GM18951 (cell line): ENCODE results near the gene RPGRIP1.
"Not testable (repeated sequence)": the region's sequence is repeated elsewhere in the genome, so short reads cannot be mapped to it uniquely, and the experiment has no call there.

Experiments used
- POLR2A ChIP-seq: IDR thresholded peaks from 4 replicates; pipeline ENCODE4 v1.6.1; 2011; ENCODE audit warnings: mild to moderate bottlenecking; ENCODE audit not compliant: insufficient read length, insufficient read depth; ENCODE audit errors: extremely low read depth
- in situ Hi-C: fragments of 300-500 bp; cut with MboI; formaldehyde crosslinking; loops from one replicate; pipeline ENCODE4 v1.12.0; 2022; ENCODE audit warnings: low sequenced_read_pairs, mixed read lengths, inconsistent platforms; ENCODE audit not compliant: unreplicated experiment

The RPGRIP1 gene

DNA sequence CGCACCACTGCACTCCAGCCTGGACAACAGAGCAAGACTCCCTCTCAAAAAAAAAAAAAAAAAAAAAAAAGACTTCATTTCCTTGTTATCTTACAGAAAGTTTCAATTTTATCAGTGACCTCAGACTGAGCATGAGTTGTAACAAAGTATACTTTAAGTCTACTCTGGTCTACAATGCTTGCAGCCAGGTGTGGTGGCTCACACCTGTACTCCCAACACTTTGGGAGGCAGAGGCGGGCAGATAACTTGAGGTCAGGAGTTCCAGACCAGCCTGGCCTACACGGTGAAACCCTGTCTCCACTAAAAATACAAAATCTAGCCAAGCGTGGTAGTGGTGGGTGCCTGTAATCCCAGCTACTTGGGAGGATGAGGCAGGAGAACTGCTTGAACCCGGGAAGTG is 28.7 kb upstream of the RPGRIP1 start:
- peak; percentile 12 for TF ChIP-seq POLR2A
- in situ Hi-C loops, result no loop called here

DNA sequence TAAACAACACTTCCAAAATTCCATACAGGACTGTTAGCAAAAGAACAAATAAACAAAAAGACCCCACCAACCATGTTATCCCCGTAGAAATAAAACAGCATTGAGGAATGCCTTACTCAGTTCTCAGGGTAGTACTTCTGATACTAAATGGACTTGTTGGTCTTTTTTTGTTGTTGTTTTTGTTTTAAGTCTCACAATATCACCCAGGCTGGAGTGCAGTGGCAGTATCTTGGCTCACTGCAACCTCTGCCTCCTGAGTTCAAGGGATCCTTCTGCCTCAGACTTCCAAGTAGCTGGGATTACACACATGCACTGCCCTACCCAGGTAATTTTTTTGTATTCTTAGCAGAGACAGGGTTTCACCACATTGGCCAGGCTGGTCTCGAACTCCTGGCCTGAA is 27.7 kb upstream of the RPGRIP1 start:
- TF ChIP-seq POLR2A, result no peak
- in situ Hi-C loops, result no loop called here

GRCh38 chr14:21255385-21256101 is 24.3 kb upstream of the RPGRIP1 start:
- in situ Hi-C loops, result no loop called here
- TF ChIP-seq POLR2A, result no peak

GRCh38 chr14:21256102-21256447 is 23.8 kb upstream of the RPGRIP1 start:
- in situ Hi-C loops, result not testable (repeated sequence)

GRCh38 chr14:21256539-21257393 is 23.1 kb upstream of the RPGRIP1 start:
- in situ Hi-C loops, result no loop called here
- TF ChIP-seq POLR2A, result no peak

GRCh38 chr14:21257394-21257909 is 22.4 kb upstream of the RPGRIP1 start:
- in situ Hi-C loops, result no loop called here
- peak; percentile 14 for TF ChIP-seq POLR2A

DNA sequence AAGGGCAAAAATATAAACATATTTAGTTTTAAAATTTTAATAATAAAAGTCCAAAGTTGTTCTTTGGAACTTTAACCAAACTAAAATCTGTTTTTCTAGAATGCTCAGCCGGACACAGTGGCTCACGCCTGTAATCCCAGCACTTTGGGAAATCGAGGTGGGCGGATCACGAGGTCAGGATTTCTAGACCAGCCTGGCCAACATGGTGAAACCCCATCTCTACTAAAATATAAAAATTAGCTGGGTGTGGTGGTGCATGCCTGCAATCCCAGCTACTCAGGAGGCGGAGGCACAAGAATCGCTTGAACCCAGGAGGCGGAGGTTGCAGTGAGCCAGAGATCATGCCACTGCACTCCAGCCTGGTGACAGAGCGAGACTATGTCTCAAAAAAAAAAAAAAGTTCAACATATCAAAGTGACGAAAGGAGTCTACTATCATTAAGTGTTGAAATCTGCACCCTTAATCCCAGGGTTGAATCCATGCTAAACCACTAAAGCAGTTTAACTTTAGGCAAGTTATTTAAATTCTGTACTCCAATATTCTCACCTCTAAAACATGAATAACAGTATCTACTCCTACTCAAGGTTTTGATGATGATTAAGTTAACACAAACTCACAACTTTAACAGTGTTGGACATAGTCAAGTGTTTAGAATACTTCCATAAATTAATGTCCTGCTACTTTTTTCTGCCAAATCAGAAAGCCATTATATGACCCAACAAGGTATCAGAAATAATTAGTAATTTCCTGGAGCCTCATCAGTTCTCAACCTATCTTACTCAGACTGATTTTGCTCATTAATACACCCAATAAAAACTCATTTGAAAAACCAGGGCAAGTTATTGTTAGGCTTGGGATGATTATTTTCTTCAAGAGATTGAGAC is 21.6 kb upstream of the RPGRIP1 start:
- in situ Hi-C loops, result no loop called here
- no peak for TF ChIP-seq POLR2A

- in situ Hi-C loops, result no loop called here
- no peak for TF ChIP-seq POLR2A
These were observed 20.7 kb upstream of the RPGRIP1 start for GRCh38 chr14:21258889-21259787.

DNA sequence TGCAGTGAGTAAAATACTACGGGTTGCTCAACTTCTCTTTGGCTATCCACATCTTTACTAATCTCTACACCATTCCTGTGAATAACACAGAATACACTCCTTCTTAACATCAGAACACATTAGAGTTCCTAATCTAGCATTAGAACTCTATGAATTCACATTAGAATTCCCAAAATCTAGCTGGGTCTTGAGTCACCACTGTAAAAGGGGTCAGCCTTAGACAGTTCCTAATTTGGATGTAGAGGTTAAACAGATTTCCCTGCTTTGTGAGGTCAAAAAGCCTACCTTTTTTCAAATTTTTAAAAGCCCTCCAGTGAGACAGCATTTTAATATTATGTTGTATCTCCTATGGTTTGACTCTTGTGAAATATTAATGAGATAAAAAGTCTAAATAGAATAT is 18.1 kb upstream of the RPGRIP1 start:
- TF ChIP-seq POLR2A, result no peak
- in situ Hi-C loops, result no loop called here

DNA sequence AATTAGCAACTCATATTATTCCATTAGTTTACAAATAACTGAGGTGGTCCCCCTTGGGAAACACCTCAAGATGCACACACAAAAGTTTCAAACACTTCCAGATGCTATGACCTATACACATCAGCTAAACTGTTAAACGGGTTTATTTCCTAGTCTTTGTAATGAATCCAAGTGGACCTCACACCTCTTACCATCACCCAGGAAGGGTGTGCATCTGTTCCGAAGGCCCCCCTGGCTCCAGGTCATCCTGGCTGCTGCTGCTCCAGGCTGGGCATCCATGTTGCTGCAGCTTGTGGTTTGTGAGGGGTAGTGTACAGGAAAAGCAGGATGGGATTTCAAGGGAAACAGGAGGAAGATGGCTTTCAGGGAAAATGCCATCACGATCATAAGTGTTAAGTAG is 17.5 kb upstream of the RPGRIP1 start:
- TF ChIP-seq POLR2A, result no peak
- in situ Hi-C loops, result no loop called here

- in situ Hi-C loops, result no loop called here
- TF ChIP-seq POLR2A, result no peak
These were observed 16.4 kb upstream of the RPGRIP1 start for GRCh38 chr14:21263284-21264024.
